ENCODE data around the gene INAFM2. TPM values are rescaled to one million over a fixed set of nuclear protein-coding genes. Genes with fewer than 3 reads are reported as not detected.

Gene INAFM2
- total RNA-seq, 1 donor from 2014 or later: 14.9 TPM

DNA sequence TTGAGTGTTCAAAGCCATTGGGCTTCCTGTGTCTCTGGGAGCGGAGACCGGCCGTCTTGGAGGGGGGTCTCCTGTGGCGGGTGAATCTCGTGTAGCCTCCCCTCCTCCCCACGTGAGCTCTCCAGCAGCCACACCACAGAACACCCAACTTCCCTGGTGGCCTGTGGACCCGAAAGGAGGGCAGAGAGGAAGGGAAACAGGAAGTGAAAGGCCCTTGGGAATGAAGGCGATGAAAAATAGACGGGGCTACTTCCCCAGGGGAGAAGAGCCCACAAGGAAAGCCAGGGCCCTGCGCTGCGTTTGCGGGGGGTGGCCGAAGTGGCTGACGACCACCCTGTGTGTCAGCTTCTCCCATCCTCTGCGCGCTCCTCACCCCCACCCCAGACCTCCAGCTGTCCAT, 46.0 kb upstream of the INAFM2 start:
- Histone ChIP-seq H3K27me3 (ENCODE audit: control insufficient read depth, insufficient read depth, low read length) (peaks cover 56% of the 10 kb centered on the region), H3K4me3 (ENCODE audit: low read depth, low read length) (no peak overlapping the region), H3K36me3 (ENCODE audit: control insufficient read depth, insufficient read depth, low read length) (no peaks in the 10 kb centered on the region)
- no peak for DNase-seq (ENCODE audit: low read depth)
- TF ChIP-seq, protein P1, sequence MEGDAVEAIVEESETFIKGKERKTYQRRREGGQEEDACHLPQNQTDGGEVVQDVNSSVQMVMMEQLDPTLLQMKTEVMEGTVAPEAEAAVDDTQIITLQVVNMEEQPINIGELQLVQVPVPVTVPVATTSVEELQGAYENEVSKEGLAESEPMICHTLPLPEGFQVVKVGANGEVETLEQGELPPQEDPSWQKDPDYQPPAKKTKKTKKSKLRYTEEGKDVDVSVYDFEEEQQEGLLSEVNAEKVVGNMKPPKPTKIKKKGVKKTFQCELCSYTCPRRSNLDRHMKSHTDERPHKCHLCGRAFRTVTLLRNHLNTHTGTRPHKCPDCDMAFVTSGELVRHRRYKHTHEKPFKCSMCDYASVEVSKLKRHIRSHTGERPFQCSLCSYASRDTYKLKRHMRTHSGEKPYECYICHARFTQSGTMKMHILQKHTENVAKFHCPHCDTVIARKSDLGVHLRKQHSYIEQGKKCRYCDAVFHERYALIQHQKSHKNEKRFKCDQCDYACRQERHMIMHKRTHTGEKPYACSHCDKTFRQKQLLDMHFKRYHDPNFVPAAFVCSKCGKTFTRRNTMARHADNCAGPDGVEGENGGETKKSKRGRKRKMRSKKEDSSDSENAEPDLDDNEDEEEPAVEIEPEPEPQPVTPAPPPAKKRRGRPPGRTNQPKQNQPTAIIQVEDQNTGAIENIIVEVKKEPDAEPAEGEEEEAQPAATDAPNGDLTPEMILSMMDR (IDR thresholded peaks at IDR 0.05; ENCODE audit: insufficient read depth, low read length, poor library complexity, severe bottlenecking): no peak

DNA sequence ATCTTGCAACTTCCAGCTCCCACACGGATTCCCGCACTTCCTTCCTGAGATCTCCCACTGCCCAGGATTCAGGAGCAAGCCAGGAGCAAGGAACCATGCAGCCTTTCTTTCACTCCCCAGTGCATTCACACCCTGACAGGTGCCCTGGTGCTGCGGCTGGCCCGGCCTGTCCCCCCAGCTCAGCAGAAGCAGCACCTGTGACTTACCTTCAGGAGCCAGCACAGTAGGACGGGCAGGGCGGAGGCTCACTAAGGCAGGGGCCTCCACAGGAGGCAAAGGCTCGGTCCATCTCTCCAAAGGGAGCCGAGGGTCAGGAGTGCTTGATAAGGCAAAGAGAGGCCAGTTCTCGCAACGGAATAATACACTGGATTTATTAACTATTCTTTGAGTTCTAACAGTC, 45.5 kb upstream of the INAFM2 start:
- Histone ChIP-seq H3K27me3 (ENCODE audit: control insufficient read depth, insufficient read depth, low read length) (peaks cover 62% of the 10 kb centered on the region), H3K4me3 (ENCODE audit: low read depth, low read length) (no peak overlapping the region), H3K36me3 (ENCODE audit: control insufficient read depth, insufficient read depth, low read length) (no peaks in the 10 kb centered on the region)
- TF ChIP-seq, protein P1 (IDR thresholded peaks at IDR 0.05; ENCODE audit: insufficient read depth, low read length, poor library complexity, severe bottlenecking): no peak
- no peak for DNase-seq (ENCODE audit: low read depth)

DNA sequence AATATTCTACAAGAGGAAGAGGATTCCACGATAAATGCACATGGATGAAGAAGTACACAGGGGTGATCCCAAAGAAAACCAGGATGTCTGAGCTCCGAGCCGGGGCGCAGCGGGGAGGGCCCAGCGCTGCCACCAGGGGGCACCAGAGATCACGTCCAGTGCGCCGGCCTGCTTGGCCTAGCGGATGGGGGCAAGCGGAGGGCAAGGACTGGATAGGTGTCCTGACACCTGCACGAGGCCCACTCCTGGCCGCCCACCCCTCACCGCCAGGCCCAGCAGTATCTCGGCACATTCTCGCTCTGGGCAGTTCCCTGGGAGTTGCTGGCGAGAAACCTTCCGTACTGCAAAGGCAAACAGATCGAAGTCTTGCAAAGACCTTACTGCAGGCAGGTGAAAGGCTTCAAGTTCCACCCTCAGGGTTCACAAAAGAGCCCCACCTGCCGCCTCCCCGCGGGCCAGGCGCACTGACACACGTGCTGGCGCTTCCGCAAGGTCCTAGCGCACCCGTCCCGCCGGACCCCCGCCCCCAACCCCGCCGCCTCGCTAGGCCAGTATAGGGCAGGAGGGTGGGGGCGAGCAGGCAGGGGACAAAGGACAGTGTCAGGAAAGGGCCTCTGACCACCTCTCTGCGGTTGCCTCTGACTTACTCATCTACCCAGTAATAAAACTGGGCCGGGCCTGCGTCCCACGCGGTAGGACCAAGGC, 43.9 kb upstream of the INAFM2 start:
- Histone ChIP-seq H3K4me3 (ENCODE audit: low read depth, low read length) (no peak overlapping the region), H3K27me3 (ENCODE audit: control insufficient read depth, insufficient read depth, low read length) (peaks cover 74% of the 10 kb centered on the region), H3K36me3 (ENCODE audit: control insufficient read depth, insufficient read depth, low read length) (no peaks in the 10 kb centered on the region)
- TF ChIP-seq, protein P1 (IDR thresholded peaks at IDR 0.05; ENCODE audit: insufficient read depth, low read length, poor library complexity, severe bottlenecking): peak; percentile 99
- no peak for DNase-seq (ENCODE audit: low read depth)

DNA sequence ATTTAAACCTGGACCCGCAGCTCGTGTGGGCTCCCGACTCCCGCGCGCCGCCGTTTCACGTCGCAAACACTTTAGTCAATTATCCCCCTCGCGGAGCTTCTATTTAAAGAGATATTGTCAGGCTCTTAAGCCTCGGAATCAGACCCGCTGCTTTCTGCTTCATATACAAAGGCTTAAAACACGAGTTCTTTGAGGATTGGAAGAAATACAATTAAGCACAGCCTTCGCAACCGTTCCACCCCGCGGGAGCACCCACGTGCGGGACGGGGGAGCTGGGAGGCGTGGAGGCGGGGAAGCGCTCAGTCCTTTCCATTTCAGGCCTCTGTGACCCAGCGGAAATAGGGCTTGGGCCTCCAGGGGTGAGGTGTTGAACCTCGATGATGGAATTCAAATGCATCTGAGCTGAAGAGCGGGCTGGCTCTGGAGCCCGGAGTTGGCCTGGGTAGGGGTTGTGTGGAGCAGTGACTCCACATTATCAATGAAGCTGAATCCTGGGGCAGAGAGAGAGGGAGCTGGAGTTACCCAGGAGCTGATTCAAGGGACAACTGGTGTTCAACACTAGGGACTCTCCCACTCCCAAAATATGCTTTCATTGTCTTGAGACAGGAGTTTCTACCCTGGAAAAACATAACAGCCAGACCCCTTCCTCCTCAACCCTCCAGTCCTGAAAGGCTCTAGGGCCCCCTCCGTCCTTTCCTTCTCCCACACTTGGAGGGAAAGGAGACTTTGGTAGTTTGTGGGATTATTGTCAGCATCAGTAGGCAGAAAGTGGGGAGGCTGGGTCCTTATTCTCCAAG, 43.0 kb upstream of the INAFM2 start:
- Histone ChIP-seq H3K4me3 (ENCODE audit: low read depth, low read length) (no peak overlapping the region), H3K27me3 (ENCODE audit: control insufficient read depth, insufficient read depth, low read length) (peaks cover 77% of the 10 kb centered on the region), H3K36me3 (ENCODE audit: control insufficient read depth, insufficient read depth, low read length) (no peaks in the 10 kb centered on the region)
- no peak for DNase-seq (ENCODE audit: low read depth)
- TF ChIP-seq, protein P1 (IDR thresholded peaks at IDR 0.05; ENCODE audit: insufficient read depth, low read length, poor library complexity, severe bottlenecking): no peak

DNA sequence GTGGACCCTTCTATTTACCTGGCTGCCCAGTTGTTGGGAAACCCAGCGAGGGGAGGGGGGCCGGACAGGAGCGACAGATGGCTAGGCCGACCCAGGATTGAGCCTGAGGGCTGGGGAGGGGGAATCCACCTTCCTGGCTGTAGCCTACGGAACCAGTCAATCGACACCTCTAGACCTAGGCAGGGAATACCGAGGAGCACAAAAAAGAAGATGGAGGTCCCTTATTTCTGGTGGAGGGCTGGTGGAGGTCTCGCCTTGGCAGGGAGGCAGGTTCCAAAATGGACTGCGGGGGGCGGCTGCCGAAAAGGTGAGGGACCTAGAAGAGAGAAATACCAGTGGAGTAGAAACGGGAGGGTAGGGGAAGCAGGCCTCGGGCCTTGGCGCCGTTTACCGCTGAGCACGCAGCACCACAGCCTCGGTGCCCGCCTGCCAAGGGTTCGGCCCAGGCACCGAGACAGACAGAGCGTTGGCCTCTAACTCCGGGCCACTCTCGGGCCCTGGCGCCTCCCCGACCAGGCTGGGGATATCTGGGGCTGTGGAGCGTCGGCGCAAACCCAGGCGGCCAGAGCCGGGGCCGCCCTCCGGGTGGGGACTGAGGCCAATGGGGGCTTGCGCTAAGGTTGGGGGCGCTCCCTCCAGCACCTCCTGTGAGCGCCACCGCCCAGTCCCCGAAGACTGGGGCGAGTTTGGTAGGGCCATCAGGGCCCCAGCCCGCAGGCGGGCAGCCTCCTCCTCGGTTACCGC, 42.3 kb upstream of the INAFM2 start:
- peaks cover 77% of the 10 kb centered on the region for H3K27me3 ChIP-seq (ENCODE audit: control insufficient read depth, insufficient read depth, low read length)
- H3K4me3 ChIP-seq (ENCODE audit: low read depth, low read length): no peak overlapping the region
- DNase-seq (ENCODE audit: low read depth): no peak
- TF ChIP-seq, protein P1 (IDR thresholded peaks at IDR 0.05; ENCODE audit: insufficient read depth, low read length, poor library complexity, severe bottlenecking): no peak
- H3K36me3 ChIP-seq (ENCODE audit: control insufficient read depth, insufficient read depth, low read length): no peaks in the 10 kb centered on the region
